HS-27A (cell line): ENCODE data around the gene SMU1.
"Not testable (repeated sequence)": the region's sequence is repeated elsewhere in the genome, so short reads cannot be mapped to it uniquely, and the experiment has no call there.

ENCODE experiments used
- DNase-seq: peaks from one replicate; pipeline ENCODE4 v3.0.0-alpha.2; 2012; ENCODE audit warnings: low read depth, missing footprints

SMU1 gene

GRCh38 chr9:33013962-33014664 is 62.4 kb downstream of the SMU1 start:
- no peak for DNase-seq

GRCh38 chr9:33012328-33013069 is 64.0 kb downstream of the SMU1 start:
- no peak for DNase-seq

- no peak for DNase-seq
These were observed 64.6 kb downstream of the SMU1 start for GRCh38 chr9:33011831-33012230.

GRCh38 chr9:33007755-33008154 is 68.7 kb downstream of the SMU1 start:
- DNase-seq: no peak

GRCh38 chr9:33005335-33005734 is 71.1 kb downstream of the SMU1 start:
- DNase-seq: not testable (repeated sequence)

- not testable (repeated sequence) for DNase-seq
These were observed 75.8 kb downstream of the SMU1 start for GRCh38 chr9:33000682-33001055.

- DNase-seq: no peak
These were observed 83.8 kb downstream of the SMU1 start for GRCh38 chr9:32992595-32993238.

GRCh38 chr9:32991897-32992594 is 84.4 kb downstream of the SMU1 start:
- no peak for DNase-seq
